ENCODE measurements around the gene LARGE2.

LARGE2 gene

DNA sequence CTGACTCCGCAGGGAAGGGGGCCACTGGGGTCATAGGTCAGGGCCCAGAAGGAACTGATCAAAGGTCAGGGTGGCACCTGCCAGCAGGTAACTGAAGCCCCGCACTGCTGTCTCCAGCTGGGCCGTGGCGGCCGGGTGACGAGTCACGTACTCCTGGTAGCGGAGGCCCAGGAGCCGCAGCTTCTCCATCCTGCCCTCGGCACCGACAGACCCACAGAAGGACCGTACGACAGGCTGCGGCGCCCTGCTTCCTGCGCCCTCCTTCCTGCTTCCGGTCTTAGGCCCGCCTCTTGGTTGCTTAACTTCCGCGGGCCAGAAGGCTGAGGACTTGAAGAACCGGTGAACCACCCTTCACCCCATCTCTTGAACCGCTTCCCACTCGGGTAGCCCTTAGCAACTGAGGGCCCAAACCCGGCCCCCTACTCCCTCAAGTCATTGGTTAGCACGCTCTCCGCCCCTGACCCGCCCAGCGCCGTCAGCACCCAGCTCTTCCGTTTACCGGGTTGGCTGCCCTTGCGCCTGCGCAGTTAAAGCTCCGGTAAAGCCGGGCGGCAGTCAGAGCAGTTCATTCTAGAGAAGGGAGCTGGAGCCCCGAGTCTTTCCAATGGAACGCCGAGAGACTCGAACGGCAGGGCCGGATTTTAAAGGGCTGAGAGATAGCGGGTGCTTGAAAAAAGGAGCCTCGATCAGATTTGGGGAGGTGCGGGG, 4.7 kb upstream of the LARGE2 start, which contains the start of gene PEX16:
Gene PEX16, minus strand, starts transcription at position 255 of the 708 bp plus-strand sequence. Its CDS starts 66 bp downstream, at position 189.
- DNase-seq = peak; percentile 99

GRCh38 chr11:45918331-45918941, 4.0 kb upstream of the LARGE2 start:
- peak; percentile 50 for DNase-seq

DNA sequence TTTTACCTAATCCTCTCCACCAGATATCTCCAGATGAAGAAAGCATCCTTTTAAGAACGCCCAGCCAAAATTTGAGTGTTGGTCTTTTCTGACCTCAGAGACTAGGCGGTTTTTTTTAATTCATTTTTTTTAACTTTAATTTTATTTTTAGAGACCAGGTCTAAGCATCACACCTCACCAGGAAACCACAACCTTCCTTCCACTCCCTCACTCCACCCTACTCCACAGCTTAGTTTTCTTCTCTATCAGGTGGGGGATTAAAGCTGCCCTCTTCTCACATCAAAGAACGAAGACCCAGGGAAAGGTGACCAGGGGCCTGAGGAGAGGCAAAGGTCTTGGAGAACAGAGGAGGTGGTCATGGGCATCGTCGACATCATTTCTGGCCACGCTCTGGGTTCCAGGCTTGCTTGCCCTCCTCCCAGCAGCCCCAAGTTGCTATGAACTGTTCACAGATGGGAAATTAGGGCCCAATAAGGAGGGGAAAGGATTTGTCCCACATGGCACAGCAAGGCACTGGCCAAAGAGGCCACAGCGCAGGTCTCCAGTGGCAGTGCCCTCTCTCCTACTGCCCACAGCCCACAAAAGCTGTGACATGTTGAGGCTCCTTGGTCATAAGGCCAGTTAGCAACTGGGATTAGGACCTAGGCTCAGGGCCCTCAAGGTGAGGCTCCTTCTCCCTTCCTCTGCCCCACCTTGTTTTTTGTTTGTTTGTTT, 3.3 kb upstream of the LARGE2 start:
- DNase-seq = no peak

DNA sequence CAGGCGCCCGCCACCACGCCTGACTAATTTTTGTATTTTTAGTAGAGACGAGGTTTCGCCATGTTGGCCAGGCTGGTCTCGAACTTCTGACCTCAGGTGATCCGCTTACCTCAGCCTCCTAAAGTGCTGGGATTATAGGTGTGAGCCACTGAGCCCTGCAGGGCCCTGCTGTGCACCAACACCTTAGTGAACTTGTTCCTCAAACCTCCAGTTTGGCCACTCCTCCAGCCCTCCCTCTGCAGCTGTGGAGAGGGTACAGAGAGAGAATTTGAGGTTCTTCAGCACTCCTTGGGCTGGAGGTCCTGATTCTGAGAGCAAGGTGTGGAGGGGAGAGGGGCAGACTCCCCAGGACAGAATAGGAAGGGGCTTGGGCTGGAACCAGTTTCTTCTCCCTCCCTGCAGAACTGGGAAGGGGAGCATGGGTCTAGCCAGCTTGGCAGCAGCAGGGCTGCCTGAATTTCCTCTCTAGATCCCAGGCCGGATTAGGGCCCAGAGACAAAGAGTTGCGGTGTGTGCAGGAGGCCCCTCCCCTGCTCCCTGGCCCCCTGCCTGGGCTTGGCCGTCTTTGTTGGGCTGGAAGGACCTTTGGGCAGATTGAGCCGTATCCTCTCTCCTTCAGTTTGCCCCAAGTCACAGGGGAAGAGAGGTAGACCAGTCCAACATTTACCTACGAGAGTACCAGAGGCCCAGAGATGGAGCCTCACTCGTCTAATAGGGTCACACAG, 2.5 kb upstream of the LARGE2 start:
- DNase-seq = no peak

DNA sequence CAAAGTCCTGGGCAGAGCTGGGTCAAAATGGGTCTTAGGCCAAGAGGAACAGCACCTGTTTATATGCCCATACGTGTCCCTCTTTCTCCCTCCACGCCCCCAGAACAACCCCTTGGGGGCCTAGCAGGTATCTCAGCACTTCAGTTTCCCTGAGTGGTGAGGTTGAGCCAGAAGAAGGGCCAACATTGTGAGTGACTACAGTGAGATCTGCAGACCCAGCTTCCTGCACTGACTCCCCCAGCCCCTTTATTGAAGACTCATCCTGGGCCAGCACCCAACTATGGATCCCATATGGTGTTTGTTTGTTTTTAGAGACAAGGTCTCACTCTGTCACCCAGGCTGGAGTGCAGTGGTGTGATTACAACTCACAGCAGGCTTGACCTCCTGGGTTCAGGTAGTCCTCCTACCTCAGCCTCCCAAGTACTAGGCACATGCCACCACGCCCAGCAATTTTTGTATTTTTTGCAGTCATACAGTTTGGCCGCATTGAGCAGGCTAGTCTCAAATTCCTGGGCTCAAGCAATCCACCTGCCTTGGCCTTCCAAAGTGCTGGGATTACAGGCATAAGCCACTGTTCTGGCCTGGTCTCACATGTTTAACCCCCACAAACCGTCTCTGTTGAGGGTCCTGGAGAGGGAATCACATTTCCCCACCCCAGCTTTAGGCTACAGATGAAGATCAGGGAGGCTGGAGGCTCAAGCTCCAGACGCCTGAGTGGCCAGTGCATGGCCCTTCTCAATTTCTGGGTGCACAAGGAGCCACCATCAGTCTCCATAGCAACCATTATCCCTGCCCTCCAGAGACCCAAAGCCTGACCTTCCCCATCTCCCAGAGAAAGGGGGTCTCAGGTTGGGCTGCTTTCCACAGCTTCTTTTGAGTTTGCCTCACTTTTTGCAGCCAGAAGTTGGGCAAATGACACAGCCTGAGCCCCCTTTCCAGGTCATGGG, 1.7 kb upstream of the LARGE2 start:
- peak; percentile 5 for DNase-seq

GRCh38 chr11:45921561-45922424, 663 bp upstream of the LARGE2 start:
- peak; percentile 16 for DNase-seq

DNA sequence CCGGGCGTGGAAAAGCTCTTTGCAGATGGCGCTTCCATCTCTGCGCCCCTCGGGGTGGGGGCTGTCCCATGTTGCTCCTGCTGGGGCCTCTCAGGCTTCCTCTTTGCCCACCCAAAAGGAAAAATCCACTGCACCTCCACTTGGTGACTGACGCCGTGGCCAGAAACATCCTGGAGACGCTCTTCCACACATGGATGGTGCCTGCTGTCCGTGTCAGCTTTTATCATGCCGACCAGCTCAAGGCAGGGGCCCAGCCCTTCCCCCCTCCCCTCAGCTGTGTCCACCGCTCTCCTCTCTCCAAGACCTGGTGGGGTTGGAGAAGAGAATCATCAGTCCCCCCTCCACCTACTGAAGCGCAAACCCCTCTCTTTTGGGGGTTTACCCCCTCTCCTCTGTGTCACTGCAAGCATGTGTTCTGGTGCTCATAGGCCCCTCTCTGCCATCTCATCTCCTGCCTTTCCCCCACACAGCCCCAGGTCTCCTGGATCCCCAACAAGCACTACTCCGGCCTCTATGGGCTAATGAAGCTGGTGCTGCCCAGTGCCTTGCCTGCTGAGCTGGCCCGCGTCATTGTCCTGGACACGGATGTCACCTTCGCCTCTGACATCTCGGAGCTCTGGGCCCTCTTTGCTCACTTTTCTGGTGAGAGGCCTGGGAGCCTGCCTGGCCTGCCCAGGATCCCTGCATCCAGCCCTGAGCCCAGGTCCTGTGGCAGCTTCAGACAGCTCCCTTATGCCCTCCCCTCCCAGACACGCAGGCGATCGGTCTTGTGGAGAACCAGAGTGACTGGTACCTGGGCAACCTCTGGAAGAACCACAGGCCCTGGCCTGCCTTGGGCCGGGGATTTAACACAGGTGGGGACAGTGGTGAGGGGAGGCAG, 1.8 kb downstream of the LARGE2 start:
- peak; percentile 13 for DNase-seq

DNA sequence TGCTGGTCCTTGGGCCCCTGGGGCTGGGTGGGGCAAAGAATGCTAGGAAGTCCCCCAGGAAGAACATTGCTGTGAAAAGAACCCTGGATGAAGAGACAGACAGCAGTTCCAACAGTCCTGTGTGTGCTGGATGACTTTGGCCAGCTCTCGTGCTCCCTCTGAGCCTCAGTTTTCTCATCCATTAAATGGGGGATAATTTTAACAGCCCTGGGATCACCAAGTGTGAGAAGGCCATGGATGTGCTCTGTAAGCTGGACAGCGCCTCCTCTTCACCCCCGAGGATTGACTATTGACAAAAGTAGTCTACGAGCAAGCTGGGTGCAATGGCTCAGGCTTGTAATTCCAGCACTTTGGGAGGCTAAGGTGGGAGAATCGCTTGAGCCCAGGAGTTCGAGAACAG, 2.5 kb downstream of the LARGE2 start:
- DNase-seq = no peak

GRCh38 chr11:45925550-45925949, 3.1 kb downstream of the LARGE2 start:
- DNase-seq = no peak

GRCh38 chr11:45926001-45926401, 3.5 kb downstream of the LARGE2 start:
- DNase-seq = peak; percentile 14

GRCh38 chr11:45926536-45927331, 4.3 kb downstream of the LARGE2 start:
- DNase-seq = peak; percentile 14

DNA sequence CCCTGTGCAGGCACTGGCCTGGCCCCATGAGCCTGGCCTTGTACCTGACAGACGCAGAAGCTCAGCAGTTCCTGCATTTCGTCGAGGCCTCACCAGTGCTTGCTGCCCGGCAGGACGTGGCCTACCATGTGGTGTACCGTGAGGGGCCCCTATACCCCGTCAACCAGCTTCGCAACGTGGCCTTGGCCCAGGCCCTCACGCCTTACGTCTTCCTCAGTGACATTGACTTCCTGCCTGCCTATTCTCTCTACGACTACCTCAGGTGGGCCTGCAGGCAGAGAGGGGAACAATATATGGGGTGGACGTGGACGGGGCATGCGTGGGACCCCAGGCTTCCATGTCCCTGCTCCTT, 4.9 kb downstream of the LARGE2 start:
- DNase-seq = peak; percentile 11

DNA sequence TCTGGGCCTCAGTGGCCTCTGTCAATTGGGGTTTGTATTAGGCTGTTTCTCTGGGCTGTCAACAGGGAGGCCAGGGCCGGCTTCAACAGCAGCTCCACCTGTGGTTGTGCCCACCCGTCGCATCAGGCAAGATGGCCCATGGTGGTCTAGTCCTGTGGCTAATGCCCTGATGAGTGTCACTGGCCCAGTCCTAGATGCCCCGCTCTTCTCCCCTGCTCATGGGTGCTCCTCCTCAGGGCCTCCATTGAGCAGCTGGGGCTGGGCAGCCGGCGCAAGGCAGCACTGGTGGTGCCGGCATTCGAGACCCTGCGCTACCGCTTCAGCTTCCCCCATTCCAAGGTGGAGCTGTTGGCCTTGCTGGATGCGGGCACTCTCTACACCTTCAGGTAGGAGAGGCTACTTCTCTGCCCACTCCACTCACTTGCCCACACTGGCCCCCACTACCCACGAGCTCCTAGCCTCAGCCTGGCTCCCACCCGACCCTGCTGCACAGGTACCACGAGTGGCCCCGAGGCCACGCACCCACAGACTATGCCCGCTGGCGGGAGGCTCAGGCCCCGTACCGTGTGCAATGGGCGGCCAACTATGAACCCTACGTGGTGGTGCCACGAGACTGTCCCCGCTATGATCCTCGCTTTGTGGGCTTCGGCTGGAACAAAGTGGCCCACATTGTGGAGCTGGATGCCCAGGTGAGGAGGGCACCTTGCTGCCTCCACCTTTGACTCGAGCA, 5.4 kb downstream of the LARGE2 start:
- peak; percentile 17 for DNase-seq

DNA sequence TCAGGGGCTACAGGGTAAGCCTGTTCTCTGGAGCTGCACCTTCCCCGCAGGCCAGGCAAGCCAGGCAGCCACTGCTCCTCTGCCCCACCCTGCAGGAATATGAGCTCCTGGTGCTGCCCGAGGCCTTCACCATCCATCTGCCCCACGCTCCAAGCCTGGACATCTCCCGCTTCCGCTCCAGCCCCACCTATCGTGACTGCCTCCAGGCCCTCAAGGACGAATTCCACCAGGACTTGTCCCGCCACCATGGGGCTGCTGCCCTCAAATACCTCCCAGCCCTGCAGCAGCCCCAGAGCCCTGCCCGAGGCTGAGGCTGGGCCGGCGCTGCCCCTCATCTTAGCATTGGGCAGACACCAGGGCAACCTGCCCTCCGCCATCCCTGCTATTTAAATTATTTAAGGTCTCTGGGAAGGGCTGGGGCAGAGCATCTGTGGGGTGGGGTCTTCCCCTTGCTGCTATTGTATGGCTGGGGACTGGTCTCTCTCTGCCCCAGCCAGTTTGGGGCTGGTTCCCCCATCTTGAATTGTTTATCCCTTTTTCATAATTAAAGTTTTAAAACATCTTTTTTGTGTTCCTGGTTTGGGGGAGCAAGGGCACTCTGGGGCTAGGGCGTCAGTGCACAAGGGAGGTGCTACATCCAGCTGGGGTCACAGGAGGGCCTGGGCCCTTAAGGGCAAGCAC, 6.2 kb downstream of the LARGE2 start:
- no peak for DNase-seq

DNA sequence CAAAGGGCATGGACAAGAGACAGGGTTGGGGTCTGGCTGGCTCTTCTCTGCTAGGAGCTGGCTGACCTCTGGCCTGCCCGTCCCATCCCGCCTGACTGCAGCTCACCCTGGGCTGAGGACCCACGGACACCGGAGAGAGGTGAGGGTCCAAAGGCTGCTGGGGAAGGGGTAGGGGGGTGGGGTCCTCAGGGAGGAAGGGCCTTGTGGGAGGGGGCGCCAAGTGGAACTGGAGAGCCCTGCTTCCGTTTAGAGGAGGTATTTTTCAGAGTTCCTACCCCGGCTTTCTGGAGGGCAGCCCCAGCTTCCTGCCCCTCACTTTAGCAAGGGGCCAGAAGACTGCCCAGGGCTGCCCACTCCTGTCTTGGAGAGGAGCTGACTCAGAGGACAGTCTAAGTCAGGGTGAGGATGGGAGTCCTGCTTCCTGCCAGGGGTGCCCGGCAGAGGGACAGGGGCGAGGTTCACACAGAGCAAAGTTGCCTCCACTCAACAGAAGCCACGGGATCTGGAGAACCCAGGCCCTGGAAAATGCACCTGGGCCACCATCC, 7.1 kb downstream of the LARGE2 start:
- no peak for DNase-seq

DNA sequence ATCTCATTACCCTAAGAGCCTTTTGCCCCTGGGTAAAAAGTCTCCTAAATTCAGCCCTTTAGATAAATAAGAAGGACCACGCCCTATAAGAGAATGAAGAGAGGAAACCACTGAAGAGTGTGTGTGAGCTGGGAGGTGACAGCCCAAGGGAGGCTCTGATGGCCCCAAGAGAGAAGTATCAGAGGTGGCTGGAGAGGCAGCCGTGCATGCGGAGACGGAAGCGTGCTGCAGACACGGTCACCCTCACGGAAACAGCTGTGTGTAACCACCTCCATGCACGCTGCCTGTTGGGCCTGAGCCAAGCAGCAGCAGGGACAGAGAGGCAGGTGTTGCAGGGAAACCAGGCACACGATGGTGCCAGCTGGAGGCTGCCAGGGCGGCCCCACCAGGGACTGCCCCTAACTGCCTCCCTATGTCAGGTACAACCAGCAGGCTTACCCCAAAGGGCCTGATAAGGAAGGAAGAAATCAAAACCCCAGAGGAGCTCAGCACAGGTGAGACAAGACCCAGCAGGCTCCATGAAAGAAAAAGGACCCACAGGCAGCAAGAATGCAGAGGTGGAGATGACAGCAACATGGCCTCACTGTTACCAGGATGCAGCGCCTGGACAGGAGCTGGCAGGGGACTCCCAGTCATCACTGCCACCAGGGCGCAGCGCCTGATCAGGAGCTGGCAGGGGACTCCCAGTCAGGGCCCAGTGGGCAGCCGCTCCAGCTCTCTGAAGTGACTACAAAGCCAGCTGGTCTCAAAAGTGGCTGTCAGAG, 7.8 kb downstream of the LARGE2 start:
- peak; percentile 85 for DNase-seq

All from CD4-positive, alpha-beta T cell treated with Interleukin-15 for 1 hour (primary cell).